ENCODE results near the gene PRRC2B. TPM values are rescaled to one million over a fixed set of nuclear protein-coding genes. Genes with fewer than 3 reads are reported as not detected.
A peak's percentile ranks its signal among the peaks of the same experiment; 100 is the strongest.

Gene PRRC2B
- total and polyA plus RNA-seq, 8 donors: 159 to 233 (median 187) TPM

DNA sequence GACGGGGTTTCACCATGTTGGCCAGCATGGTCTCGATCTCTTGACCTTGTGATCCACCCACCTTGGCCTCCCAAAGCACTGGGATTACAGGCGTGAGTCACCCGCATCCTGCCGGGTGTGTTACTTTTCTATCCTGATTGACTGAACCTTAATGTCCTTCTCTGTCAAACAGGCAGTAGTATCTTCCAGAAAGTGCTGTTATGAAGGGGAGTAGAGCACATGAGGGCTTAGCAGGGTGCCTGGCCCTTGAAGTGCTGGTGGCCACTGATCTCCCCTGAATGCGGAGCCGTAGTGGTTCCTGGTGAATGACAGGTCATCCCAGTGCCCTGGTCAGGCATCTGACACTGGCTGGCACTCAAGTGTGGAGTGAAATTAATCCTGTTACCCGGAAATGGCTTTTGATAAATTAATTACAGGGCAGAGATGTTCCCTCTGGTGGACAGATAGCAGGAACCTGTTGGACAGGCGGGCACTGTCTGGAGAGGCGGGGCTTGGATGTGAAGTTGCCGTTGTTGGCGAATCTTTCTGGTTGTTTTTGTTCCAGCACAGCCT is 28.4 kb downstream of the PRRC2B start:
- no peak for TF ChIP-seq CTCF (IDR thresholded peaks at IDR 0.05)
- peak; percentile 19 for ATAC-seq
- H3K27ac ChIP-seq: peak overlapping the region; percentile 45 to 60
- H3K36me3 ChIP-seq: no peaks in the 10 kb centered on the region
- no peak overlapping the region for H3K4me3 ChIP-seq
- DNase-seq: no peak
- intact Hi-C loops (cut with DNase I): no loop called here
- no peaks in the 10 kb centered on the region for H3K9me3 ChIP-seq
- H3K4me1 ChIP-seq: peaks cover 49 to 66% of the 10 kb centered on the region in 2 donors
- H3K27me3 ChIP-seq: no peaks in the 10 kb centered on the region

- no peak for TF ChIP-seq CTCF (IDR thresholded peaks at IDR 0.05)
- ATAC-seq (peak; percentile 83), DNase-seq (peak in 3 of 4 donors; percentile 46 to 66 (median 53))
- Histone ChIP-seq H3K27me3 (no peaks in the 10 kb centered on the region), H3K27ac (peak overlapping the region; percentile 45 to 60), H3K4me3 (no peak overlapping the region), H3K36me3 (no peaks in the 10 kb centered on the region), H3K9me3 (no peaks in the 10 kb centered on the region), H3K4me1 (peaks cover 42 to 58% of the 10 kb centered on the region in 2 donors)
- intact Hi-C loops (cut with DNase I): no loop called here
Measured at GRCh38 chr9:131423171-131423581, 29.3 kb downstream of the PRRC2B start.

GRCh38 chr9:131426545-131426944 is 32.7 kb downstream of the PRRC2B start:
- Histone ChIP-seq H3K4me3 (no peak overlapping the region), H3K27ac (no peak overlapping the region), H3K4me1 (peaks cover 29 to 42% of the 10 kb centered on the region in 2 donors), H3K9me3 (no peaks in the 10 kb centered on the region), H3K27me3 (no peaks in the 10 kb centered on the region), H3K36me3 (peaks cover 0 to 9% of the 10 kb centered on the region in 2 donors)
- no peak for TF ChIP-seq CTCF (IDR thresholded peaks at IDR 0.05)
- DNase-seq (no peak), ATAC-seq (no peak)
- intact Hi-C loops (cut with DNase I): no loop called here

- ATAC-seq: peak; percentile 54
Measured at GRCh38 chr9:131429121-131430012, 35.5 kb downstream of the PRRC2B start.

More at GRCh38 chr9:131429121-131430012, 35.5 kb downstream of the PRRC2B start:
- DNase-seq: peak in 1 of 4 donors; percentile 23
- Histone ChIP-seq H3K4me1 (peaks cover 7 to 30% of the 10 kb centered on the region in 2 donors), H3K27me3 (no peaks in the 10 kb centered on the region), H3K36me3 (peaks cover 0 to 36% of the 10 kb centered on the region in 2 donors), H3K9me3 (no peaks in the 10 kb centered on the region), H3K4me3 (no peak overlapping the region), H3K27ac (no peak overlapping the region)
- no peak for TF ChIP-seq CTCF (IDR thresholded peaks at IDR 0.05)
- intact Hi-C loops (cut with DNase I): no loop called here

All from left lung (tissue), 10 donors.